Gastroesophageal sphincter (tissue), 3 donors: ENCODE results near the gene COL5A2.

Experiments
- CTCF ChIP-seq, 4 experiments: fragments of 200-600 bp in 2 of 4; fragments of 450-650 bp in 2 of 4; sonication (generic) in 1 of 4; IDR thresholded peaks; one replicate each; pipeline ENCODE4 v1.5.1; 2017 to 2019; ENCODE audit warnings: antibody characterized with exemption in 4 of 4, mild to moderate bottlenecking in 2 of 4, moderate library complexity in 2 of 4
- EP300 ChIP-seq: sonication (generic); formaldehyde crosslinking; IDR thresholded peaks from one replicate; pipeline ENCODE4 v1.6.1; 2017; ENCODE audit warnings: antibody characterized with exemption, mild to moderate bottlenecking
- POLR2A ChIP-seq, 2 donors: fragments of 450-650 bp; IDR thresholded peaks; one replicate each; pipeline ENCODE4 v1.6.1; 2017; ENCODE audit warnings: antibody characterized with exemption in 2 of 2, mild to moderate bottlenecking in 2 of 2, moderate library complexity in 1 of 2
- POLR2AphosphoS5 ChIP-seq: sonication (generic); formaldehyde crosslinking; IDR thresholded peaks from one replicate; pipeline ENCODE4 v1.6.1; 2017; ENCODE audit warnings: antibody characterized with exemption

GRCh38 chr2:189188115-189188805 lies 8.7 kb upstream of the COL5A2 start:
- TF ChIP-seq CTCF (IDR thresholded peaks at IDR 0.05) (no peak), EP300 (no peak), POLR2A (IDR thresholded peaks at IDR 0.05) (no peak), POLR2AphosphoS5 (no peak)
